ENCODE data around the gene ETHE1. TPM values are rescaled to one million over a fixed set of nuclear protein-coding genes. Genes with fewer than 3 reads are reported as not detected.
"Not testable (repeated sequence)": the region's sequence is repeated elsewhere in the genome, so short reads cannot be mapped to it uniquely, and the experiment has no call there.

Gene ETHE1
- total and polyA plus RNA-seq, 12 donors = 15.9 to 78.7 (median 33.2) TPM

DNA sequence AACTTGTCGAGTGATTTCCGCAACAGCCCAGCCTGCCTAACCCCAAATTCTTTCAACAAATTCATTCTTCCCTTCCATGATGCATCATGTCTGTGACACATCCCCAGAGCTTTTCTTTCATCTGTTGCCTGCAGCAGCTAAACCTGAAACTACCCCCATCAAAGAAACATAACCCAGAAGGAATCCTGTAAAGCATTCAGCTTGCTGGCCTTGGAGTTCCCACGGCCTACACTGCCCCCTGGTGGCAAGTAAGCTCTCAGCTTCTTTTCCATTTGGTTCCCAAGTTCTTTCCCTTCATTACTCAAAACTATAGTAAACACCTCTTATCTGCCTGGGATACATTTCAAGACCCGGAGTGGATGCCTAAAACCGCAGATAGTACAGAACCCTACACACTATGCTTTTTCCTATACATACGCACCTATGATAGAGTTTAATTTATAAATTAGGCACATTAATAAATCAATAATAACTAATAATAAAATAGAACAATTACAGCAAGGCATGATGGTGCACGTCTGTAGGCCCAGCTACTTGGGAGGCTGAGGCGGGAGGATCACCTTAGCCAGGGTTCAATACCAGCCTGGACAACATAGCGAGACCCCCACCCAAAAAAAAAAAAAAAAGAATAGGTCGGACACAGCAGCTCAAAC lies 7.4 kb downstream of the ETHE1 start:
- no peak for TF ChIP-seq POLR2A (IDR thresholded peaks at IDR 0.05)
- TF ChIP-seq, protein P1, sequence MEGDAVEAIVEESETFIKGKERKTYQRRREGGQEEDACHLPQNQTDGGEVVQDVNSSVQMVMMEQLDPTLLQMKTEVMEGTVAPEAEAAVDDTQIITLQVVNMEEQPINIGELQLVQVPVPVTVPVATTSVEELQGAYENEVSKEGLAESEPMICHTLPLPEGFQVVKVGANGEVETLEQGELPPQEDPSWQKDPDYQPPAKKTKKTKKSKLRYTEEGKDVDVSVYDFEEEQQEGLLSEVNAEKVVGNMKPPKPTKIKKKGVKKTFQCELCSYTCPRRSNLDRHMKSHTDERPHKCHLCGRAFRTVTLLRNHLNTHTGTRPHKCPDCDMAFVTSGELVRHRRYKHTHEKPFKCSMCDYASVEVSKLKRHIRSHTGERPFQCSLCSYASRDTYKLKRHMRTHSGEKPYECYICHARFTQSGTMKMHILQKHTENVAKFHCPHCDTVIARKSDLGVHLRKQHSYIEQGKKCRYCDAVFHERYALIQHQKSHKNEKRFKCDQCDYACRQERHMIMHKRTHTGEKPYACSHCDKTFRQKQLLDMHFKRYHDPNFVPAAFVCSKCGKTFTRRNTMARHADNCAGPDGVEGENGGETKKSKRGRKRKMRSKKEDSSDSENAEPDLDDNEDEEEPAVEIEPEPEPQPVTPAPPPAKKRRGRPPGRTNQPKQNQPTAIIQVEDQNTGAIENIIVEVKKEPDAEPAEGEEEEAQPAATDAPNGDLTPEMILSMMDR (IDR thresholded peaks at IDR 0.05) = peak; percentile 87 to 94 (median 90)
- Histone ChIP-seq H3K27me3 (no peaks in the 10 kb centered on the region), H3K27ac (no peak overlapping the region), H3K36me3 (replicated peaks in 1 of 2) (peaks cover 0 to 5% of the 10 kb centered on the region in 2 donors), H3K4me3 (no peak overlapping the region), H3K4me1 (replicated peaks in 1 of 2) (peaks cover 0 to 3% of the 10 kb centered on the region in 2 donors), H3K9me3 (replicated peaks in 1 of 3) (no peaks in the 10 kb centered on the region)
- intact Hi-C loops (cut with DNase I) = loop anchor here in 1 of 2 donors (2.0 kb wide), 1 partner anchor 73 kb away; no protein-coding TSS in a partner anchor
- 40 to 45% (median 42%) methylated on average over 10 of the region's 10 CpGs for WGBS, 4 donors
- DNase-seq = peak; percentile 80 to 91 (median 82)

DNA sequence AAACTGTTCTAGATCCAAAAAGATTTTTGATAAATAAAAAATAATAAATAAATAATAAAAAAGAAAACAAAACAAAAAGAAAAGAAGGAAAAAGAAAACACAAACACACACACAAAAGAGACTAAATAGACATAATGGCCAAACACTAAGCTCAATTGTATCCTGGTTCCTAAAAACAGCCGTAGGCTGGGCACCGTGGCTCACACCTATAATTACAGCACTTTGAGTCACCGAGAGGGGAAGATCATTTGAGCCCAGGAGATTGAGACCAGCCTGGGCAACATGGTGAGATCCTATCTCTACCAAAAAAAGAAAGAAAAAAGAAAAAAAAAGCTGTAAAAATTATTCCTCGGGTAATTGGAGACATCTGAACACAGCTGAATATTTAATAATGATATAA lies 8.9 kb downstream of the ETHE1 start:
- DNase-seq = no peak
- intact Hi-C loops (cut with DNase I) = loop anchor here in 1 of 2 donors (2.0 kb wide), 1 partner anchor 71 kb away; no protein-coding TSS in a partner anchor
- TF ChIP-seq, protein P1 (IDR thresholded peaks at IDR 0.05) = no peak
- no peak for TF ChIP-seq POLR2A (IDR thresholded peaks at IDR 0.05)
- no peaks in the 10 kb centered on the region for H3K27me3 ChIP-seq
- WGBS, 4 donors = 79 to 91% (median 84%) methylated on average over 3 to 4 of the region's 4 CpGs
- peaks cover 0 to 5% of the 10 kb centered on the region in 2 donors for H3K36me3 ChIP-seq (replicated peaks in 1 of 2)
- no peaks in the 10 kb centered on the region for H3K4me1 ChIP-seq (replicated peaks in 1 of 2)
- H3K9me3 ChIP-seq (replicated peaks in 1 of 3) = no peaks in the 10 kb centered on the region
- H3K27ac ChIP-seq = no peak overlapping the region
- H3K4me3 ChIP-seq = no peak overlapping the region

DNA sequence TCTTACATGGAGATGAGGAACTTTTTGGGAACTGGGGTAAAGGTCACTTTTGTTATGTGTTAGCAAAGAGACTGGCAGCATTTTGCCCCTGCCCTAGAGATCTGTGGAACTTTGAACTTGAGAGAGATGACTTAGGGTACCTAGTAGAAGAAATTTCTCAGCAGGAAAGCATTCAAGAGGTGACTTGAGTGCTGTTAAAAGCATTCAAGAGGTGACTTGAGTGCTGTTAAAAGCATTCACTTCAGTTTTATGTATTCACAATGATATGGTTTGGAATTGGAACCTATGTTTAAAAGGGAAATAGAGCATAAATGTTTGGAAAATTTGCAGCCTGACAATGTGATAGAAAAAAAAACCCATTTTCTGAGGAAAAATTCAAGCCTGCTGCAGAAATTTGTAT lies 14.6 kb downstream of the ETHE1 start:
- not testable (repeated sequence) for H3K9me3 ChIP-seq (replicated peaks in 1 of 3); H3K4me3 ChIP-seq; H3K4me1 ChIP-seq (replicated peaks in 1 of 2); H3K27me3 ChIP-seq; H3K27ac ChIP-seq; DNase-seq
- H3K36me3 ChIP-seq (replicated peaks in 1 of 2) = peaks cover 0 to 23% of the 10 kb centered on the region in 2 donors
- intact Hi-C loops (cut with DNase I) = loop anchor here in 1 of 2 donors (5.0 kb wide), 1 partner anchor 65 kb away; no protein-coding TSS in a partner anchor

- intact Hi-C loops (cut with DNase I) = loop anchor here in 1 of 2 donors (5.0 kb wide), 1 partner anchor 64 kb away; no protein-coding TSS in a partner anchor
- Histone ChIP-seq H3K36me3 (replicated peaks in 1 of 2) (peaks cover 0 to 23% of the 10 kb centered on the region in 2 donors), H3K4me1 (replicated peaks in 1 of 2) (no peaks in the 10 kb centered on the region), H3K9me3 (replicated peaks in 1 of 3) (no peaks in the 10 kb centered on the region), H3K27ac (no peak overlapping the region), H3K4me3 (no peak overlapping the region), H3K27me3 (no peaks in the 10 kb centered on the region)
- no peak for DNase-seq
- no peak for TF ChIP-seq POLR2A (IDR thresholded peaks at IDR 0.05)
- TF ChIP-seq, protein P1 (IDR thresholded peaks at IDR 0.05) = no peak
- 85 to 94% (median 88%) methylated on average over 4 to 5 of the region's 5 CpGs for WGBS, 4 donors
Measured at GRCh38 chr19:43511324-43511723, 15.7 kb downstream of the ETHE1 start.

- Histone ChIP-seq H3K36me3 (replicated peaks in 1 of 2) (peaks cover 0 to 23% of the 10 kb centered on the region in 2 donors), H3K4me1 (replicated peaks in 1 of 2) (no peaks in the 10 kb centered on the region), H3K27ac (no peak overlapping the region), H3K4me3 (no peak overlapping the region), H3K27me3 (no peaks in the 10 kb centered on the region), H3K9me3 (replicated peaks in 1 of 3) (no peaks in the 10 kb centered on the region)
- intact Hi-C loops (cut with DNase I) = loop anchor here in 1 of 2 donors (5.0 kb wide), 1 partner anchor 63 kb away; no protein-coding TSS in a partner anchor
- DNase-seq = no peak
- 94 to 97% (median 96%) methylated on average over 9 of the region's 9 CpGs for WGBS, 4 donors
- no peak for TF ChIP-seq POLR2A (IDR thresholded peaks at IDR 0.05)
- TF ChIP-seq, protein P1 (IDR thresholded peaks at IDR 0.05) = no peak
Measured at GRCh38 chr19:43510713-43511112, 16.3 kb downstream of the ETHE1 start.
